Lower lobe of right lung (tissue), 2 donors: ENCODE results near the gene CRHR1. TPM values are rescaled to one million over a fixed set of nuclear protein-coding genes. Genes with fewer than 3 reads are reported as not detected.

ENCODE experiments used
- ATAC-seq, 2 donors: fragments of 200-7000 bp; cut with Tn5 transposase; one replicate each; pipeline ENCODE4 v1.9.1; 2020 to 2022; ENCODE audit warnings: mild to moderate bottlenecking in 2 of 2, moderate library complexity in 2 of 2
- DNase-seq: peaks from one replicate; pipeline ENCODE4 v3.0.0-alpha.2; 2020
- H3K27ac ChIP-seq: fragments of 200-600 bp; one replicate; pipeline ENCODE4 v1.8.0; 2022
- H3K27me3 ChIP-seq: fragments of 200-600 bp; one replicate; pipeline ENCODE4 v1.8.0; 2022; ENCODE audit warnings: low read depth
- H3K36me3 ChIP-seq: fragments of 200-600 bp; one replicate; pipeline ENCODE4 v1.8.0; 2022; ENCODE audit warnings: mild to moderate bottlenecking
- H3K4me1 ChIP-seq: fragments of 200-600 bp; one replicate; pipeline ENCODE4 v1.8.0; 2022
- H3K4me3 ChIP-seq: fragments of 200-600 bp; one replicate; pipeline ENCODE4 v1.8.0; 2022; ENCODE audit warnings: mild to moderate bottlenecking
- H3K9me3 ChIP-seq: fragments of 200-600 bp; one replicate; pipeline ENCODE4 v1.8.0; 2022
- intact Hi-C: fragments of 100-400 bp; cut with DNase I; formaldehyde crosslinking; loops from one replicate; pipeline ENCODE4 v1.11.0; 2022
- total RNA-seq: library from RNA; stranded (reverse); fragmentation: NEBNext Ultra II Directional; extraction: Animal tissue kit (Norgen Biotek cat#: 25700); gene quantifications from one replicate; pipeline ENCODE4 v1.2.1, GENCODE V29; 2021
- TF ChIP-seq, protein P1 (sequence below): fragments of 200-600 bp; IDR thresholded peaks from one replicate; pipeline ENCODE4 v1.8.0; 2022; ENCODE audit warnings: antibody characterized with exemption, mild to moderate bottlenecking
- donor health status: DM: no; HTN: yes; CAD: no; lungs with severe emphysema.

CRHR1 gene
- total RNA-seq, 1 donor from 2014 or later = not detected

DNA sequence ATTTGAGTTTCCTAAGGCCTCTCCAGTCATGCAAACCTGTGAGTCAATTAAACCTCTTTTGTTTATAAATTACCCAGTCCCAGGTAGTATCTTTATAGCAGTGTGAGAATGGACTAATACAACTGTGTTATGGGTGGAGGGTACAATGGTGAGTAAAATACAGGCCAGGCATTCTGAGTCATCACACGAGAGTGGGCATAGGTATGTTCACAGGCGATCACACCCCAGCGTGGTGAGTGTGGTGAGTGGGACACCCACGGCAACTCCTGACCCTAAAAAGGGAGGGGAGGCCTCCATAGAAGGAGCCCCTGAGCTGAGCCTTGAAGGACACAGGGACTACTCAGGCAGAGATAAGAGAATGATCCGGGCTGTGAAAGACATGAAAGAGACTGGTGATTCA is 87.6 kb downstream of the CRHR1 start:
- TF ChIP-seq, protein P1, sequence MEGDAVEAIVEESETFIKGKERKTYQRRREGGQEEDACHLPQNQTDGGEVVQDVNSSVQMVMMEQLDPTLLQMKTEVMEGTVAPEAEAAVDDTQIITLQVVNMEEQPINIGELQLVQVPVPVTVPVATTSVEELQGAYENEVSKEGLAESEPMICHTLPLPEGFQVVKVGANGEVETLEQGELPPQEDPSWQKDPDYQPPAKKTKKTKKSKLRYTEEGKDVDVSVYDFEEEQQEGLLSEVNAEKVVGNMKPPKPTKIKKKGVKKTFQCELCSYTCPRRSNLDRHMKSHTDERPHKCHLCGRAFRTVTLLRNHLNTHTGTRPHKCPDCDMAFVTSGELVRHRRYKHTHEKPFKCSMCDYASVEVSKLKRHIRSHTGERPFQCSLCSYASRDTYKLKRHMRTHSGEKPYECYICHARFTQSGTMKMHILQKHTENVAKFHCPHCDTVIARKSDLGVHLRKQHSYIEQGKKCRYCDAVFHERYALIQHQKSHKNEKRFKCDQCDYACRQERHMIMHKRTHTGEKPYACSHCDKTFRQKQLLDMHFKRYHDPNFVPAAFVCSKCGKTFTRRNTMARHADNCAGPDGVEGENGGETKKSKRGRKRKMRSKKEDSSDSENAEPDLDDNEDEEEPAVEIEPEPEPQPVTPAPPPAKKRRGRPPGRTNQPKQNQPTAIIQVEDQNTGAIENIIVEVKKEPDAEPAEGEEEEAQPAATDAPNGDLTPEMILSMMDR = no peak
- intact Hi-C loops = no loop called here
- no peaks in the 10 kb centered on the region for H3K4me1 ChIP-seq
- peaks cover 24% of the 10 kb centered on the region for H3K27me3 ChIP-seq
- no peak for DNase-seq
- no peak for ATAC-seq
- no peaks in the 10 kb centered on the region for H3K9me3 ChIP-seq
- no peak overlapping the region for H3K27ac ChIP-seq
- no peaks in the 10 kb centered on the region for H3K36me3 ChIP-seq
- H3K4me3 ChIP-seq = no peak overlapping the region

DNA sequence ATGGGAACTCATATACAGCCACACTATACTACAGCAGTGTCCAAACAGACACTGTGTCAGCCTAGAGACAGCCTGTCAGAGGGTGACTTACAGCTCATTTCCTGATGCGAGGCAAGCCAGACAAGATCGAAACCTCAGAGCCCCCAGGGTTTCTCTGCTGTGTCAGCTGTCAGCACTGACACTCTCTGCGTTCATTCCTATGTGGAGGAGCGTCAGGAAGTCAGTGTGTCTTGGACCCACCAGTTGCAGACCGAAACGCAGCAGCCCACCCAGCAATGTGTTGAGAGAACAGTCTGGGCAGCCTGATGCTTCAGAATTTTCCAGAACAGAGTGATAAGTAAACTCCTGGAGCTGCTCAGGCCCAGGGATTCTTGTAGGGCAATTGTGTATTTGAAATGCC is 89.6 kb downstream of the CRHR1 start:
- no peak for DNase-seq
- no peak overlapping the region for H3K4me3 ChIP-seq
- no peaks in the 10 kb centered on the region for H3K4me1 ChIP-seq
- TF ChIP-seq, protein P1 = no peak
- no peaks in the 10 kb centered on the region for H3K36me3 ChIP-seq
- H3K27ac ChIP-seq = no peak overlapping the region
- no peaks in the 10 kb centered on the region for H3K9me3 ChIP-seq
- intact Hi-C loops = no loop called here
- H3K27me3 ChIP-seq = peaks cover 27% of the 10 kb centered on the region
- no peak for ATAC-seq

DNA sequence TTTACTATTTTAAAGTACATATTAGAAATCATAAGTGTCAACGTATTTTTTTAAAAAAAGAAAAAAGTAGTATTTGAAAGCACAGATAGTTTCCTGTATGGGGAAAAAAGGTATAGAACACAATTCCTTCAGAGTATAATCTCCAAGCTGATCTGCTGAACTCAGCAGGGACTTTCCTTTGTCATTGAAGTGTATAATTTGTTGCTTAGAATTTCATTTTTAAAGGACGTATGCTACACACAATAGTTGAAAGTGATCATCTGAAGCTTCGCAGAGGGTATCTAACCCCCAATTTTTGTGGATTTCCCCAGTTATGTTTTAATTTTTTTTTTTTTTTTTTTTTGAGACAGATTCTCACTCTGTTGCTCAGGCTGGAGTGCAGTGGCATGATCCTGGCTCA is 90.0 kb downstream of the CRHR1 start:
- TF ChIP-seq, protein P1 = no peak
- peaks cover 30% of the 10 kb centered on the region for H3K27me3 ChIP-seq
- H3K27ac ChIP-seq = no peak overlapping the region
- no peaks in the 10 kb centered on the region for H3K9me3 ChIP-seq
- intact Hi-C loops = no loop called here
- DNase-seq (no peak), ATAC-seq (no peak)
- H3K36me3 ChIP-seq = no peaks in the 10 kb centered on the region
- H3K4me1 ChIP-seq = no peaks in the 10 kb centered on the region
- H3K4me3 ChIP-seq = no peak overlapping the region

DNA sequence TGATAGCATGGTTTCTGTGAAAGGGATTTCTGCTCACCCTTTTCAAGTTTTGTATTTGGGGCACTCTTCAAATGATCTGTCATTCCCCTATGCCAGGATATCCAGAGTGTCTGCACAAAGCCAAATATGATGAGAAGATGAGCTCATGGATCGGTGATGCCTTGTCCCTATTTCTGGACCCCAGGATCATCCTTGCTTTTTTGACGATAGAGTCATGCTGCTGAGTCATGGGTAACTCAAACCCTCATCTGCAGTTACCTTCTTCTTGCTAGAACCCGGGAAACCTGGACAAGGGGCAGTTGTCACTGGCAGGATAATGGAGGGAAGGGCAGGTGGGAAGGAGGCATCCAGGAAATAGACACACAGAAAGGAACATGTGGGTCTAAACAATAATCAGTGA is 92.4 kb downstream of the CRHR1 start:
- DNase-seq (no peak), ATAC-seq (no peak)
- intact Hi-C loops = no loop called here
- Histone ChIP-seq H3K4me1 (no peaks in the 10 kb centered on the region), H3K36me3 (no peaks in the 10 kb centered on the region), H3K4me3 (no peak overlapping the region), H3K9me3 (no peaks in the 10 kb centered on the region), H3K27ac (no peak overlapping the region), H3K27me3 (peaks cover 31% of the 10 kb centered on the region)
- TF ChIP-seq, protein P1 = no peak

DNA sequence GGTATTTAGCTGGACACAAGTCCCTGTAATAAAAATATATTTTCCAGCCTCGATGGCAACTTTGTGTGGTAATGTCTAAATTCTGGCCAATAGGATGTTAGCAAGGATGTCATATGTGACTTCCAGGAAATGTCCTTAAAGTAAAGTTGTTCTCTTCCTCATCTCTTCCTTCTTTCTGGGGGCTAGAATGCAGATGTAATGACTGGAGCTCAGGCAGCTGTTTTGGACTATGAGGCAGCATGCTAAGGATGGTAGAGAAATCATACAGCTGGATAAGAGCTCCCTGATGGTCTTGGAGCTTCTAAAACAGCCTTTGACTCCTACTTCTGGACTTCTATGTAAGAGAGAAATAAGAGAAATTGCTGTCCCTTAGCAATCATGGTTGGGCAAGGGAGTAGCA is 93.3 kb downstream of the CRHR1 start:
- H3K36me3 ChIP-seq = no peaks in the 10 kb centered on the region
- H3K27me3 ChIP-seq = peaks cover 31% of the 10 kb centered on the region
- ATAC-seq = no peak
- H3K9me3 ChIP-seq = no peaks in the 10 kb centered on the region
- H3K27ac ChIP-seq = no peak overlapping the region
- TF ChIP-seq, protein P1 = no peak
- H3K4me3 ChIP-seq = no peak overlapping the region
- no peak for DNase-seq
- intact Hi-C loops = no loop called here
- no peaks in the 10 kb centered on the region for H3K4me1 ChIP-seq

DNA sequence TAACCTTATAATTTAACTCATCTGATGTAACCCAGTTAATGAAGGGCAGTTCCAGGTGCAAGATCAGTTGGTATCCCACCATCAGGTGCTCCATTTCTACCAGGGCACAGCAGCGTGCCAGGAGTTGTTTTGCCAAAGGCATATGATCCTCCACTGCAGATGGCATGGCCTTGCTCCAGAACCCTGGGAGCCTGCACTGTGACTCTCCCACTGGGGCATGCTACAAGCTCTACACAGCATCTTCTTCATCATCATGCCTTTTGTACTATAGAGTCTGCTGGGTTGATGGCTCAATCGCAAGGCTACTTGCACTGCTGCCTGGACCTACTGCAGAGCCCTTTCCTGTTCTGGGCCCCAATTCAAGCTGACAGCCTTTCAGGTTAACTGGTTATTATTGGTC is 98.9 kb downstream of the CRHR1 start:
- peaks cover 13% of the 10 kb centered on the region for H3K27me3 ChIP-seq
- ATAC-seq = no peak
- H3K36me3 ChIP-seq = no peaks in the 10 kb centered on the region
- H3K9me3 ChIP-seq = no peaks in the 10 kb centered on the region
- no peak overlapping the region for H3K27ac ChIP-seq
- H3K4me1 ChIP-seq = no peaks in the 10 kb centered on the region
- TF ChIP-seq, protein P1 = no peak
- H3K4me3 ChIP-seq = no peak overlapping the region
- DNase-seq = no peak
- intact Hi-C loops = no loop called here
